Bronchial epithelial cell (primary cell): ENCODE results near the gene TRIM2. TPM values are rescaled to one million over a fixed set of nuclear protein-coding genes. Genes with fewer than 3 reads are reported as not detected.

ENCODE experiments used
- DNase-seq: peaks from one replicate; pipeline ENCODE4 v3.0.0-alpha.2; 2010; ENCODE audit warnings: low read depth
- FAIRE-seq: peaks from 2 replicates; lab custom pipeline; 2011; peaks lifted over from hg19 to GRCh38; lab: Jason Lieb, UNC
- H3K27me3 ChIP-seq: 2 replicates; pipeline ENCODE4 v1.5.1; 2011; ENCODE audit warnings: low read length; ENCODE audit not compliant: control insufficient read depth, insufficient read depth
- H3K36me3 ChIP-seq: 2 replicates; pipeline ENCODE4 v1.5.1; 2011; ENCODE audit warnings: low read length; ENCODE audit not compliant: control insufficient read depth, insufficient read depth
- H3K4me3 ChIP-seq: 2 replicates; pipeline ENCODE4 v1.5.1; 2011; ENCODE audit warnings: mild to moderate bottlenecking, low read depth, low read length, control low read depth
- total RNA-seq: library from RNA; depleted of rRNA; stranded (reverse); fragments of >200 nt; gene quantifications from 2 replicates; pipeline ENCODE4 v1.2.1, GENCODE V29; 2014
- TF ChIP-seq, protein P1 (sequence below): IDR thresholded peaks from 2 replicates; pipeline ENCODE4 v1.5.1; 2011; ENCODE audit warnings: mild to moderate bottlenecking, moderate library complexity, low read length, control low read depth, inconsistent platforms; ENCODE audit not compliant: insufficient read depth, severe bottlenecking

Gene TRIM2
- total RNA-seq, 1 donor from 2014 or later = 7.1 TPM

DNA sequence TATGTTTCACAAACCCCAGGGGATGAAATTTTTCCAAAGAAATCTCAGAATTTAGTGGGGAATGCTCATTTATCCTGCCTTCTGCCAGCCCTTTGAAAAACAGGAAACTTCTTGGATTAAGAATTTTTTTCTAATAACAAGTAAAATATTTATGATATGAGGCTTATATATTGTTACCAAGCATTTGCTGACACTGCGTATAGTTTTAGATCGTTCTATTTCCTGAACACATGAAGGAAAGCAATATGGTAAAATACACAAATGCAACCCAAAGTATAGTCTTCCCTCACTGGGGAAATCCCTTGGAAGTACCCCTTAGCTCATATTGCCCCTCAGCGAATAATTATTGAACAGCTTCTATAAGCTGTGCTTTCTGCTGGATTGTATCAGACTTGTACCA, 85.9 kb downstream of the TRIM2 start:
- TF ChIP-seq, protein P1, sequence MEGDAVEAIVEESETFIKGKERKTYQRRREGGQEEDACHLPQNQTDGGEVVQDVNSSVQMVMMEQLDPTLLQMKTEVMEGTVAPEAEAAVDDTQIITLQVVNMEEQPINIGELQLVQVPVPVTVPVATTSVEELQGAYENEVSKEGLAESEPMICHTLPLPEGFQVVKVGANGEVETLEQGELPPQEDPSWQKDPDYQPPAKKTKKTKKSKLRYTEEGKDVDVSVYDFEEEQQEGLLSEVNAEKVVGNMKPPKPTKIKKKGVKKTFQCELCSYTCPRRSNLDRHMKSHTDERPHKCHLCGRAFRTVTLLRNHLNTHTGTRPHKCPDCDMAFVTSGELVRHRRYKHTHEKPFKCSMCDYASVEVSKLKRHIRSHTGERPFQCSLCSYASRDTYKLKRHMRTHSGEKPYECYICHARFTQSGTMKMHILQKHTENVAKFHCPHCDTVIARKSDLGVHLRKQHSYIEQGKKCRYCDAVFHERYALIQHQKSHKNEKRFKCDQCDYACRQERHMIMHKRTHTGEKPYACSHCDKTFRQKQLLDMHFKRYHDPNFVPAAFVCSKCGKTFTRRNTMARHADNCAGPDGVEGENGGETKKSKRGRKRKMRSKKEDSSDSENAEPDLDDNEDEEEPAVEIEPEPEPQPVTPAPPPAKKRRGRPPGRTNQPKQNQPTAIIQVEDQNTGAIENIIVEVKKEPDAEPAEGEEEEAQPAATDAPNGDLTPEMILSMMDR = no peak
- no peaks in the 10 kb centered on the region for H3K36me3 ChIP-seq
- H3K27me3 ChIP-seq = no peaks in the 10 kb centered on the region
- no peak for DNase-seq
- H3K4me3 ChIP-seq = no peak overlapping the region
- no peak for FAIRE-seq

DNA sequence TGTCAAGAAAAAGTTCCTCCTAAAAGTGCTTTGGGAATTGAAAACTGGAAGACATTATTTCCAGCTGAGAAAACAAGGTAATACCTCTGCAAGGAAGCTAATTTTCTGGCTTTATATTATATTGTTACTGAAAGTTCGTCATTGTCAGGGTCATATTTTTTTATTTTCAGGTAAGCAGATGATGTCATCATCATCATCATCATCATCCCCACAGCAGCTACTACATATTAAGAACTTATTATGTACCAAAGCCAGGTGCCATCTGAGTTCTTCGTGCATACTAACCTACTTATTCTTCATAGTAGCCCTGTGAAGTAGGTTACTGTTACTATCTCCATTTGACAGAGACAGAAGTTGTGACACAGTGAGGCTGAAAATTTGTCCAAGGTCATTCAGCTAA, 87.3 kb downstream of the TRIM2 start:
- DNase-seq (no peak), FAIRE-seq (no peak)
- no peak overlapping the region for H3K4me3 ChIP-seq
- H3K27me3 ChIP-seq = no peaks in the 10 kb centered on the region
- TF ChIP-seq, protein P1 = no peak
- no peaks in the 10 kb centered on the region for H3K36me3 ChIP-seq

DNA sequence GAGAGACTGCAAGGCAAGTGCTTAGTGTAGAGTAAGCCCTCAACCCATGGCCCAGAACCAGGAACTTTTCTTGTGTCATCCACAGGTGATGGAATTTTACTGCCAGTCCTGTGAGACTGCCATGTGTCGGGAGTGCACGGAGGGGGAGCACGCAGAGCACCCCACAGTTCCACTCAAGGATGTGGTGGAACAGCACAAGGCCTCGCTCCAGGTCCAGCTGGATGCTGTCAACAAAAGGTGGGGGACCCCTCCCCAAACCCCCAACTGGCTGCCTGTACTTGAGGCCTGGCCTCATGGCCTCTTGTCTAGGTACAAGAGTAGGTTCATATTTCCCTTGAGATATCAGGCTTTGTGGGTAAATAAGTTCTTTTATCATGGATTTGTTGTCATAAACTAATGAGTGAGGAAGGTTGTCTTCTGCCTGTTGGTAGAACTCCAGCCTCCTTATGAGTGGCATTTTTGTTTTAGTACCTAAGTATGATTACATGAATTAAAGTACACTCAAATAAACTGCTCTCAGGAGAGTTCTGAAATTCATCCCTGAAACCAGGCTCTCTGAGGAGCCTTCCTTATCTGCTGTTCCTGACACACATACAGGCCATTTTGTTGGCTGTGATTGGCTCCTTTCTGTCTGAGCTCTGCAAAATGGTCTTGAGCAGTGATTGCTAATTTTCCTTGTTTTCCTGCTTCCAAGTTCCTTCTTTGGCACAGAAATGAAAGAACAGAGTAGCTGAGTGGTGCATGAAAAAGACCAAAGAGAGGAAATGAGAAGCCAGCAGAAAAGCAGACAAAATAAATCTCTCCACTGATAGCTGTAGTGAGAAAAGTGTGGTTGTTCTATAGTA, 88.9 kb downstream of the TRIM2 start:
- TF ChIP-seq, protein P1 = no peak
- FAIRE-seq = no peak
- no peaks in the 10 kb centered on the region for H3K36me3 ChIP-seq
- H3K27me3 ChIP-seq = no peaks in the 10 kb centered on the region
- no peak overlapping the region for H3K4me3 ChIP-seq
- DNase-seq = no peak

DNA sequence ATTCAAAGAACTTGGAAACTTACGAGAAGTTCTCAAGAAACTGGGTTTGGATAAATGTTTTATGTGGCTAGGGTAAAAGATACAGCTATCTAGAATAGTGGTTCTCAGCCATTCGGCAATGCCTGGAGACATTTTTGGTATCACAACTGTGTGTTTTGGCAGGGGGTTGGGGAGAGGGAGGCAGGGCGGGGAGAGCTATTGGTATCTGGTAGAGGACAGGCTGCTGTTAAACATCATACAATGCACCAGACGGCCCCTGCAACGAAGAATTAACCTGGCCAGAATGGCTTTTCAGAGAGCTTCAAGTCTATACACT, 89.5 kb downstream of the TRIM2 start:
- Histone ChIP-seq H3K36me3 (no peaks in the 10 kb centered on the region), H3K4me3 (no peak overlapping the region), H3K27me3 (no peaks in the 10 kb centered on the region)
- no peak for DNase-seq
- FAIRE-seq = no peak
- TF ChIP-seq, protein P1 = no peak

DNA sequence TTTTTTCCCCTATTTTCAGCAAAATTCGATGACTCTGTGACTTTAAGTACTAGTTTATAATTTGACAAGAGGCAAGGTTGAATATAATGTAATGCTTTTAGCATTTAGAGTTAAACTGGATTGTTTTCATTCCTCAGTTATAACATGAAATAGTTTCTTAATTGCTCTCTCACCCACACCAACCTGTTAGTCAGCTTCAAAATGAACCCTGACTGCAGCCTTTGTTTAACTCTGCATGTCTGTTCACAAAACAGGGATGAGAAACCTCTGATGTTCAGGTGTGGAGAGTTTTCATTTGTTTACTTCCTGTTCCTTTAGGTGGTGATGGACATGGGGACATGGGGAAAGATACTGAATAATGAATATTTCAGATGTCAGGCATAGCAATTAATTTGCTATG, 90.4 kb downstream of the TRIM2 start:
- TF ChIP-seq, protein P1 = no peak
- no peaks in the 10 kb centered on the region for H3K36me3 ChIP-seq
- no peak for FAIRE-seq
- peak; percentile 82 for DNase-seq
- no peaks in the 10 kb centered on the region for H3K27me3 ChIP-seq
- H3K4me3 ChIP-seq = no peak overlapping the region
